H9 (cell line): ENCODE measurements around the gene EVC. TPM values are rescaled to one million over a fixed set of nuclear protein-coding genes. Genes with fewer than 3 reads are reported as not detected.

Experiments
- DNase-seq: peaks from one replicate; pipeline ENCODE4 v3.0.0-alpha.2; 2017
- H2AFZ ChIP-seq: one replicate; pipeline ENCODE4 v1.6.1; 2013; ENCODE audit warnings: mild to moderate bottlenecking, low read length, control low read depth, moderate library complexity
- H2AK5ac ChIP-seq: 2 replicates; pipeline ENCODE4 v1.6.1; 2013; ENCODE audit warnings: low read length, control low read depth, mixed read lengths; ENCODE audit not compliant: insufficient read length
- H2BK120ac ChIP-seq: one replicate; pipeline ENCODE4 v1.6.1; 2013; ENCODE audit warnings: low read depth, mild to moderate bottlenecking, low read length, control low read depth, inconsistent platforms; ENCODE audit not compliant: poor library complexity, severe bottlenecking
- H2BK12ac ChIP-seq: 2 replicates; pipeline ENCODE4 v1.6.1; 2013; ENCODE audit warnings: low read length, control low read depth, mixed read lengths, low read depth; ENCODE audit not compliant: insufficient read length
- H2BK15ac ChIP-seq: 2 replicates; pipeline ENCODE4 v1.6.1; 2013; ENCODE audit warnings: low read depth, low read length, control low read depth
- H2BK20ac ChIP-seq: one replicate; pipeline ENCODE4 v1.6.1; 2013; ENCODE audit warnings: low read depth, mild to moderate bottlenecking, low read length, control low read depth, inconsistent platforms; ENCODE audit not compliant: poor library complexity, severe bottlenecking
- H2BK5ac ChIP-seq: 2 replicates; pipeline ENCODE4 v1.6.1; 2013; ENCODE audit warnings: low read length, control low read depth, mixed read lengths; ENCODE audit not compliant: insufficient read length
- H3K14ac ChIP-seq: 2 replicates; pipeline ENCODE4 v1.6.1; 2013; ENCODE audit warnings: low read length, control low read depth; ENCODE audit not compliant: insufficient read depth
- H3K18ac ChIP-seq: 2 replicates; pipeline ENCODE4 v1.6.1; 2013; ENCODE audit warnings: low read depth, mild to moderate bottlenecking, mixed read lengths, low read length, control low read depth; ENCODE audit not compliant: insufficient read length
- H3K23ac ChIP-seq: 2 replicates; pipeline ENCODE4 v1.6.1; 2013; ENCODE audit warnings: low read length, control low read depth, mixed read lengths, low read depth; ENCODE audit not compliant: insufficient read length
- H3K23me2 ChIP-seq: 2 replicates; pipeline ENCODE4 v1.6.1; 2013; ENCODE audit warnings: low read depth, mild to moderate bottlenecking, mixed read lengths, low read length, control low read depth; ENCODE audit not compliant: insufficient read length, poor library complexity, severe bottlenecking
- H3K27ac ChIP-seq: 2 replicates; pipeline ENCODE4 v1.5.1; 2013; ENCODE audit warnings: low read length, control low read depth, mixed read lengths, low read depth; ENCODE audit not compliant: insufficient read length
- H3K27me3 ChIP-seq: 2 replicates; pipeline ENCODE4 v1.6.1; 2013; ENCODE audit warnings: low read length, control low read depth, inconsistent platforms; ENCODE audit not compliant: insufficient read depth
- H3K4ac ChIP-seq: 2 replicates; pipeline ENCODE4 v1.6.1; 2013; ENCODE audit warnings: low read depth, mild to moderate bottlenecking, control low read depth, inconsistent platforms, low read length, moderate library complexity
- H3K4me1 ChIP-seq: 2 replicates; pipeline ENCODE4 v1.6.1; 2013; ENCODE audit warnings: low read length, control low read depth, inconsistent platforms; ENCODE audit not compliant: insufficient read depth
- H3K4me2 ChIP-seq: 2 replicates; pipeline ENCODE4 v1.6.1; 2013; ENCODE audit warnings: low read length, control low read depth, mixed read lengths; ENCODE audit not compliant: insufficient read length, insufficient read depth
- H3K56ac ChIP-seq: 2 replicates; pipeline ENCODE4 v1.6.1; 2013; ENCODE audit warnings: low read depth, mild to moderate bottlenecking, mixed read lengths, low read length, control low read depth; ENCODE audit not compliant: insufficient read length
- H3K79me1 ChIP-seq: 2 replicates; pipeline ENCODE4 v1.6.1; 2013; ENCODE audit warnings: low read depth, mild to moderate bottlenecking, moderate library complexity, low read length, control low read depth, inconsistent platforms; ENCODE audit not compliant: insufficient read depth, poor library complexity, severe bottlenecking
- H3K79me2 ChIP-seq: 2 replicates; pipeline ENCODE4 v1.6.1; 2013; ENCODE audit warnings: low read length, control low read depth, inconsistent platforms; ENCODE audit not compliant: insufficient read depth
- H3K9ac ChIP-seq: 2 replicates; pipeline ENCODE4 v1.6.1; 2013; ENCODE audit warnings: low read length, control low read depth, mixed read lengths; ENCODE audit not compliant: insufficient read length; ENCODE audit errors: extremely low read depth
- H3K9me3 ChIP-seq: one replicate; pipeline ENCODE4 v1.6.1; 2013; ENCODE audit warnings: low read depth, low read length, inconsistent platforms; ENCODE audit not compliant: control insufficient read depth
- H3T11ph ChIP-seq: one replicate; pipeline ENCODE4 v1.6.1; 2013; ENCODE audit warnings: mild to moderate bottlenecking, low read length, control low read depth, inconsistent platforms
- H4K20me1 ChIP-seq: one replicate; pipeline ENCODE4 v1.6.1; 2013; ENCODE audit not compliant: control insufficient read depth, insufficient read length, insufficient read depth
- H4K5ac ChIP-seq: 2 replicates; pipeline ENCODE4 v1.6.1; 2013; ENCODE audit warnings: low read depth, mild to moderate bottlenecking, mixed read lengths, low read length, control low read depth; ENCODE audit not compliant: insufficient read length
- H4K8ac ChIP-seq: replicated peaks from 2 replicates; pipeline ENCODE4 v1.6.1; 2013; ENCODE audit warnings: low read length, control low read depth, mixed read lengths, low read depth; ENCODE audit not compliant: insufficient read length
- H4K91ac ChIP-seq: 2 replicates; pipeline ENCODE4 v1.6.1; 2013; ENCODE audit warnings: low read depth, mild to moderate bottlenecking, moderate library complexity, mixed read lengths, low read length, control low read depth; ENCODE audit not compliant: insufficient read length
- H3K27ac Mint-ChIP-seq, 3 experiments: 2 replicates in 2 of 3; 3 replicates in 1 of 3; pipeline ENCODE4 v1.8.0; 2020 to 2021; ENCODE audit warnings: mixed read lengths in 3 of 3, mild to moderate bottlenecking in 1 of 3, moderate library complexity in 1 of 3
- H3K27me3 Mint-ChIP-seq: 2 replicates; pipeline ENCODE4 v1.8.0; 2021; ENCODE audit warnings: low read depth, mild to moderate bottlenecking, moderate library complexity, mixed read lengths
- H3K36me3 Mint-ChIP-seq, 3 experiments: 2 replicates in 2 of 3; 3 replicates in 1 of 3; pipeline ENCODE4 v1.8.0; 2020 to 2021; ENCODE audit warnings: low read depth in 3 of 3, mixed read lengths in 3 of 3; ENCODE audit not compliant: insufficient read depth in 1 of 3
- H3K4me1 Mint-ChIP-seq, 2 experiments: 2 replicates each; pipeline ENCODE4 v1.8.0; 2020; ENCODE audit warnings: mixed read lengths in 2 of 2
- H3K4me3 Mint-ChIP-seq, 2 experiments: 2 replicates in 1 of 2; 3 replicates in 1 of 2; pipeline ENCODE4 v1.8.0; 2020 to 2021; ENCODE audit warnings: mild to moderate bottlenecking in 2 of 2, mixed read lengths in 2 of 2, moderate library complexity in 1 of 2
- H3K9me3 Mint-ChIP-seq, 2 experiments: 2 replicates in 1 of 2; 3 replicates in 1 of 2; pipeline ENCODE4 v1.8.0; 2020; ENCODE audit warnings: mild to moderate bottlenecking in 2 of 2, mixed read lengths in 2 of 2, moderate library complexity in 1 of 2
- CTCF ChIP-seq: fragments of 200-600 bp; sonication (generic); conservative IDR thresholded peaks from 3 replicates; pipeline ENCODE4 v1.8.0; 2021; ENCODE audit warnings: antibody characterized with exemption, mild to moderate bottlenecking
- WGBS: extraction: QIAGEN DNeasy Blood & Tissue Kit; methylation state at CpG from one replicate; pipeline ENCODE4 v1.1.7; 2013; ENCODE audit warnings: missing lambda C conversion rate, low lambda C conversion rate, mixed read lengths; ENCODE audit not compliant: insufficient read length; ENCODE audit errors: extremely low coverage; 5-methylcytosine and 5-hydroxymethylcytosine counted together
- total RNA-seq: library from RNA; stranded (reverse); gene quantifications from 2 replicates; pipeline ENCODE4 v1.2.1, GENCODE V29; 2021

Gene EVC
- total RNA-seq, 1 experiment from 2014 or later, result 10.1 TPM

- H3K9ac ChIP-seq, result no peak overlapping the region
- no peak overlapping the region for H2BK15ac ChIP-seq
- DNase-seq, result peak; percentile 13
- H3T11ph ChIP-seq, result no peak overlapping the region
- no peak overlapping the region for H4K91ac ChIP-seq
- H3K79me1 ChIP-seq, result no peaks in the 10 kb centered on the region
- H3K9me3 Mint-ChIP-seq, result peaks cover 29 to 30% of the 10 kb centered on the region in 2 experiments
- no peaks in the 10 kb centered on the region for H3K79me2 ChIP-seq
- no CpG with 5 or more reads among the region's 4 CpGs for WGBS
- H3K4me2 ChIP-seq, result no peak overlapping the region
- H3K27ac Mint-ChIP-seq, result peak overlapping the region in 1 of 3 experiments; percentile 77; a peak in 1 of 7 replicates
- H3K14ac ChIP-seq, result no peak overlapping the region
- H3K56ac ChIP-seq, result no peak overlapping the region
- H3K18ac ChIP-seq, result no peak overlapping the region
- peaks cover 21% of the 10 kb centered on the region in 2 experiments for H3K4me1 Mint-ChIP-seq
- no peak overlapping the region for H4K5ac ChIP-seq
- H2BK5ac ChIP-seq, result no peak overlapping the region
- no peak overlapping the region for H2AK5ac ChIP-seq
- no peaks in the 10 kb centered on the region; the same call in 1 of the 2 replicates for H3K27me3 Mint-ChIP-seq
- TF ChIP-seq CTCF, result no peak
- H2BK12ac ChIP-seq, result no peak overlapping the region
- peaks cover 18% of the 10 kb centered on the region for H3K9me3 ChIP-seq
- no peaks in the 10 kb centered on the region for H3K27me3 ChIP-seq
- H3K4ac ChIP-seq, result no peak overlapping the region
- H3K4me1 ChIP-seq, result peaks cover 6% of the 10 kb centered on the region; the same call in 1 of the 2 replicates
- no peak overlapping the region for H2AFZ ChIP-seq
- H4K20me1 ChIP-seq, result no peaks in the 10 kb centered on the region
- H4K8ac ChIP-seq, result no peak overlapping the region
- no peak overlapping the region for H2BK20ac ChIP-seq
- no peak overlapping the region for H3K27ac ChIP-seq
- H3K4me3 Mint-ChIP-seq, result no peak overlapping the region
- H3K36me3 Mint-ChIP-seq, result peaks cover 43 to 45% (median 44%) of the 10 kb centered on the region in 3 experiments
- H2BK120ac ChIP-seq, result no peak overlapping the region
- H3K23me2 ChIP-seq, result no peaks in the 10 kb centered on the region
- H3K23ac ChIP-seq, result no peak overlapping the region
Observed at GRCh38 chr4:5770051-5770450, 59.0 kb downstream of the EVC start.
